GM12878 (cell line): ENCODE data around the gene CYP1A2. TPM values are rescaled to one million over a fixed set of nuclear protein-coding genes. Genes with fewer than 3 reads are reported as not detected.
A peak's percentile ranks its signal among the peaks of the same experiment; 100 is the strongest.

Source experiments
- BACH1 ChIP-seq: fragments of 450-650 bp; IDR thresholded peaks from 2 replicates; pipeline ENCODE4 v1.6.1; 2017; ENCODE audit warnings: mild to moderate bottlenecking, borderline replicate concordance
- EZH2 ChIP-seq: IDR thresholded peaks from 2 replicates; pipeline ENCODE4 v1.6.1; 2012; ENCODE audit warnings: low read depth, mild to moderate bottlenecking, control low read depth, inconsistent platforms, low read length, borderline replicate concordance; ENCODE audit not compliant: control insufficient read depth
- GATAD2B ChIP-seq: fragments of 450-650 bp; conservative IDR thresholded peaks from 2 replicates; pipeline ENCODE4 v1.6.1; 2017; ENCODE audit warnings: low read depth, mild to moderate bottlenecking, moderate library complexity
- HDAC6 ChIP-seq: fragments of 200-600 bp; sonication (generic); IDR thresholded peaks from one replicate; pipeline ENCODE4 v1.8.0; 2017; ENCODE audit warnings: antibody characterized with exemption; ENCODE audit not compliant: unreplicated experiment
- LARP7 ChIP-seq: fragments of 450-650 bp; IDR thresholded peaks from 2 replicates; pipeline ENCODE4 v1.6.1; 2017; ENCODE audit warnings: mild to moderate bottlenecking
- MXI1 ChIP-seq: fragments of 150-350 bp; IDR thresholded peaks from 2 replicates; pipeline ENCODE4 v1.6.1; 2011; ENCODE audit warnings: low read depth, mild to moderate bottlenecking, inconsistent platforms, low read length, improper control_type of control experiment
- NR2F1 ChIP-seq: fragments of 450-650 bp; conservative IDR thresholded peaks from 2 replicates; pipeline ENCODE4 v1.6.1; 2017; ENCODE audit warnings: mild to moderate bottlenecking
- PAX5 ChIP-seq: IDR thresholded peaks from 2 replicates; pipeline ENCODE4 v1.6.1; 2011; ENCODE audit warnings: low read depth, low read length, borderline replicate concordance
- RAD51 ChIP-seq: fragments of 450-650 bp; IDR thresholded peaks from 2 replicates; pipeline ENCODE4 v1.6.1; 2016; ENCODE audit warnings: moderate library complexity, mild to moderate bottlenecking, inconsistent platforms
- RCOR1 ChIP-seq: conservative IDR thresholded peaks from 2 replicates; pipeline ENCODE4 v1.6.1; 2012; ENCODE audit warnings: low read depth, low read length, improper control_type of control experiment
- SIX5 ChIP-seq: IDR thresholded peaks from 2 replicates; pipeline ENCODE4 v1.6.1; 2011; ENCODE audit warnings: mild to moderate bottlenecking, low read depth, low read length, moderate library complexity; ENCODE audit not compliant: severe bottlenecking
- TCF12 ChIP-seq: IDR thresholded peaks from 2 replicates; pipeline ENCODE4 v1.6.1; 2011; ENCODE audit warnings: low read depth, mild to moderate bottlenecking, low read length
- TCF3 ChIP-seq: IDR thresholded peaks from 2 replicates; pipeline ENCODE4 v1.6.1; 2012; ENCODE audit warnings: low read depth, mild to moderate bottlenecking, low read length, borderline replicate concordance; ENCODE audit not compliant: insufficient read depth
- polyA plus RNA-seq, 11 experiments: library from polyadenylated mRNA; depleted of rRNA in 4 of 11; unstranded in 6 of 11; stranded (reverse) in 5 of 11; fragments of >200 nt; fragmentation: Nextera tagmentation in 4 of 11; fragmentation: Illumina TruSeq in 1 of 11; extraction: Ambion mirVana in 4 of 11; extraction: Trizol in 1 of 11; gene quantifications; 1 replicate in 1 of 11; 2 replicates in 10 of 11; pipeline versions ENCODE4 v1.2.1 to v1.2.3, GENCODE V29; 2011 to 2016; ENCODE audit warnings: inconsistent platforms in 2 of 11, missing spikeins in 2 of 11, low read depth in 1 of 11
- total RNA-seq, 4 experiments: library from RNA; depleted of rRNA in 3 of 4; stranded (reverse); fragments of >200 nt in 3 of 4; fragmentation: Illumina TruSeq in 1 of 4; extraction: Trizol in 1 of 4; gene quantifications; 2 replicates each; pipeline versions ENCODE4 v1.2.1 to v1.2.3, GENCODE V29; 2013 to 2021
- TF ChIP-seq, protein P1 (sequence below): fragments of 450-650 bp; IDR thresholded peaks from 2 replicates; pipeline ENCODE4 v1.6.1; 2016; ENCODE audit warnings: mild to moderate bottlenecking, moderate library complexity, borderline replicate concordance
- TF ChIP-seq, protein P2 (sequence below): fragments of 450-650 bp; IDR thresholded peaks from 2 replicates; pipeline ENCODE4 v1.6.1; 2016; ENCODE audit warnings: mild to moderate bottlenecking
- TF ChIP-seq, protein P3 (sequence below): IDR thresholded peaks from 2 replicates; pipeline ENCODE4 v1.6.1; 2011; ENCODE audit warnings: borderline replicate concordance, low read depth, mild to moderate bottlenecking, moderate library complexity, mixed read lengths, low read length; ENCODE audit not compliant: insufficient read depth; ENCODE audit errors: extremely low read length
- TF ChIP-seq, protein P4 (sequence below): fragments of 450-650 bp; IDR thresholded peaks from 2 replicates; pipeline ENCODE4 v1.6.1; 2017; ENCODE audit warnings: mild to moderate bottlenecking, moderate library complexity

The CYP1A2 gene
- total and polyA plus RNA-seq, 10 of the 15 experiments (the other 5 are each of a cell fraction or from before 2014, with no cell fraction given): 0.03 to 0.09 (median 0.05) TPM; not detected in 7

DNA sequence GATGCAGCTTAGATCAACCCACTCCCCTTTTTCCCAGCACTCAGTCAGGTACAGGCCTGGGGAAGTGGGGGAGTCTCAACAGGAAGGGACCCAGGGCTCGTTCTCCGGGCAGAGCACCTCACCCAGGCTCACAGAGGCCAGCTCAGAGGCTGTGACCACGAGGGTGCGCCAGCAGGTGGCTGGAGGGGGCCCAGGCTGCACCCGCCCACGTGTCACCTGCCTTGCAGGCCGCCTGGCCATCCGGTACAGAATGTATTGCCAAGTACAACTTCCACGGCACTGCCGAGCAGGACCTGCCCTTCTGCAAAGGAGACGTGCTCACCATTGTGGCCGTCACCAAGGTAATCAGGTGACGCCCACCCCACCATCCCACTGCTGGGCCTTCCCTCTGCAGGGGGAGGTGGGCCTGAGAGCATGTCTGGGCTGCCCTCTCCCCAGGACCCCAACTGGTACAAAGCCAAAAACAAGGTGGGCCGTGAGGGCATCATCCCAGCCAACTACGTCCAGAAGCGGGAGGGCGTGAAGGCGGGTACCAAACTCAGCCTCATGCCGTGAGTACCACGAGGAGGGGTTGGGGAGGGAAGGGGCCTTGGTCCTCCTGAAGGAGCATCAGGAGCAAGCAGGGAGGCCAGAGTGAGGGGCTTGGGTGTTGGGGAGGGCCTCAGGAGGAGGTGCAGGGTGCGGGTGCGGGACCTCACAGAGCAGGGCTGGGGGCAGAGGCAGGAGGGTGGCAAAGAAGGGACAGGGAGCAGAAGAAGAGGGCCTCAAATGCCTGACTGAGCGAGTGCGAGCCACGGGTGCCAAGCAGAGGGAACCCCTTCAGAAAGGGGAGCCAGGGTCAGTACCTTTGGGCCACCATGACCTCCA lies 50.0 kb downstream of the CYP1A2 start (continued):
- TF ChIP-seq, protein P1, sequence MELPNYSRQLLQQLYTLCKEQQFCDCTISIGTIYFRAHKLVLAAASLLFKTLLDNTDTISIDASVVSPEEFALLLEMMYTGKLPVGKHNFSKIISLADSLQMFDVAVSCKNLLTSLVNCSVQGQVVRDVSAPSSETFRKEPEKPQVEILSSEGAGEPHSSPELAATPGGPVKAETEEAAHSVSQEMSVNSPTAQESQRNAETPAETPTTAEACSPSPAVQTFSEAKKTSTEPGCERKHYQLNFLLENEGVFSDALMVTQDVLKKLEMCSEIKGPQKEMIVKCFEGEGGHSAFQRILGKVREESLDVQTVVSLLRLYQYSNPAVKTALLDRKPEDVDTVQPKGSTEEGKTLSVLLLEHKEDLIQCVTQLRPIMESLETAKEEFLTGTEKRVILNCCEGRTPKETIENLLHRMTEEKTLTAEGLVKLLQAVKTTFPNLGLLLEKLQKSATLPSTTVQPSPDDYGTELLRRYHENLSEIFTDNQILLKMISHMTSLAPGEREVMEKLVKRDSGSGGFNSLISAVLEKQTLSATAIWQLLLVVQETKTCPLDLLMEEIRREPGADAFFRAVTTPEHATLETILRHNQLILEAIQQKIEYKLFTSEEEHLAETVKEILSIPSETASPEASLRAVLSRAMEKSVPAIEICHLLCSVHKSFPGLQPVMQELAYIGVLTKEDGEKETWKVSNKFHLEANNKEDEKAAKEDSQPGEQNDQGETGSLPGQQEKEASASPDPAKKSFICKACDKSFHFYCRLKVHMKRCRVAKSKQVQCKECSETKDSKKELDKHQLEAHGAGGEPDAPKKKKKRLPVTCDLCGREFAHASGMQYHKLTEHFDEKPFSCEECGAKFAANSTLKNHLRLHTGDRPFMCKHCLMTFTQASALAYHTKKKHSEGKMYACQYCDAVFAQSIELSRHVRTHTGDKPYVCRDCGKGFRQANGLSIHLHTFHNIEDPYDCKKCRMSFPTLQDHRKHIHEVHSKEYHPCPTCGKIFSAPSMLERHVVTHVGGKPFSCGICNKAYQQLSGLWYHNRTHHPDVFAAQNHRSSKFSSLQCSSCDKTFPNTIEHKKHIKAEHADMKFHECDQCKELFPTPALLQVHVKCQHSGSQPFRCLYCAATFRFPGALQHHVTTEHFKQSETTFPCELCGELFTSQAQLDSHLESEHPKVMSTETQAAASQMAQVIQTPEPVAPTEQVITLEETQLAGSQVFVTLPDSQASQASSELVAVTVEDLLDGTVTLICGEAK: peak; percentile 35; the same call in 1 of the 2 replicates
- TF ChIP-seq NR2F1: 0 out of 2 replicates have a peak, but pooled peaks have one; percentile 9
- peak; percentile 66 for TF ChIP-seq GATAD2B
- TF ChIP-seq SIX5: no peak
- TF ChIP-seq TCF3: peak; percentile 83; the same call in 1 of the 2 replicates
- TF ChIP-seq, protein P2, sequence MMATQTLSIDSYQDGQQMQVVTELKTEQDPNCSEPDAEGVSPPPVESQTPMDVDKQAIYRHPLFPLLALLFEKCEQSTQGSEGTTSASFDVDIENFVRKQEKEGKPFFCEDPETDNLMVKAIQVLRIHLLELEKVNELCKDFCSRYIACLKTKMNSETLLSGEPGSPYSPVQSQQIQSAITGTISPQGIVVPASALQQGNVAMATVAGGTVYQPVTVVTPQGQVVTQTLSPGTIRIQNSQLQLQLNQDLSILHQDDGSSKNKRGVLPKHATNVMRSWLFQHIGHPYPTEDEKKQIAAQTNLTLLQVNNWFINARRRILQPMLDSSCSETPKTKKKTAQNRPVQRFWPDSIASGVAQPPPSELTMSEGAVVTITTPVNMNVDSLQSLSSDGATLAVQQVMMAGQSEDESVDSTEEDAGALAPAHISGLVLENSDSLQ: no peak
- 0 out of 2 replicates have a peak, but pooled peaks have one; percentile 22 for TF ChIP-seq RAD51
- no peak for TF ChIP-seq EZH2
- TF ChIP-seq HDAC6: no peak
- TF ChIP-seq TCF12: peak; percentile 91
- TF ChIP-seq LARP7: peak; percentile 38; the same call in 1 of the 2 replicates
- peak; percentile 74 for TF ChIP-seq MXI1
- TF ChIP-seq PAX5: peak; percentile 11; the same call in 1 of the 2 replicates
- peak; percentile 44; the same call in 1 of the 2 replicates for TF ChIP-seq BACH1
- no peak for TF ChIP-seq RCOR1
- TF ChIP-seq, protein P3, sequence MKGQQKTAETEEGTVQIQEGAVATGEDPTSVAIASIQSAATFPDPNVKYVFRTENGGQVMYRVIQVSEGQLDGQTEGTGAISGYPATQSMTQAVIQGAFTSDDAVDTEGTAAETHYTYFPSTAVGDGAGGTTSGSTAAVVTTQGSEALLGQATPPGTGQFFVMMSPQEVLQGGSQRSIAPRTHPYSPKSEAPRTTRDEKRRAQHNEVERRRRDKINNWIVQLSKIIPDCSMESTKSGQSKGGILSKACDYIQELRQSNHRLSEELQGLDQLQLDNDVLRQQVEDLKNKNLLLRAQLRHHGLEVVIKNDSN: peak; percentile 64
- TF ChIP-seq, protein P4, sequence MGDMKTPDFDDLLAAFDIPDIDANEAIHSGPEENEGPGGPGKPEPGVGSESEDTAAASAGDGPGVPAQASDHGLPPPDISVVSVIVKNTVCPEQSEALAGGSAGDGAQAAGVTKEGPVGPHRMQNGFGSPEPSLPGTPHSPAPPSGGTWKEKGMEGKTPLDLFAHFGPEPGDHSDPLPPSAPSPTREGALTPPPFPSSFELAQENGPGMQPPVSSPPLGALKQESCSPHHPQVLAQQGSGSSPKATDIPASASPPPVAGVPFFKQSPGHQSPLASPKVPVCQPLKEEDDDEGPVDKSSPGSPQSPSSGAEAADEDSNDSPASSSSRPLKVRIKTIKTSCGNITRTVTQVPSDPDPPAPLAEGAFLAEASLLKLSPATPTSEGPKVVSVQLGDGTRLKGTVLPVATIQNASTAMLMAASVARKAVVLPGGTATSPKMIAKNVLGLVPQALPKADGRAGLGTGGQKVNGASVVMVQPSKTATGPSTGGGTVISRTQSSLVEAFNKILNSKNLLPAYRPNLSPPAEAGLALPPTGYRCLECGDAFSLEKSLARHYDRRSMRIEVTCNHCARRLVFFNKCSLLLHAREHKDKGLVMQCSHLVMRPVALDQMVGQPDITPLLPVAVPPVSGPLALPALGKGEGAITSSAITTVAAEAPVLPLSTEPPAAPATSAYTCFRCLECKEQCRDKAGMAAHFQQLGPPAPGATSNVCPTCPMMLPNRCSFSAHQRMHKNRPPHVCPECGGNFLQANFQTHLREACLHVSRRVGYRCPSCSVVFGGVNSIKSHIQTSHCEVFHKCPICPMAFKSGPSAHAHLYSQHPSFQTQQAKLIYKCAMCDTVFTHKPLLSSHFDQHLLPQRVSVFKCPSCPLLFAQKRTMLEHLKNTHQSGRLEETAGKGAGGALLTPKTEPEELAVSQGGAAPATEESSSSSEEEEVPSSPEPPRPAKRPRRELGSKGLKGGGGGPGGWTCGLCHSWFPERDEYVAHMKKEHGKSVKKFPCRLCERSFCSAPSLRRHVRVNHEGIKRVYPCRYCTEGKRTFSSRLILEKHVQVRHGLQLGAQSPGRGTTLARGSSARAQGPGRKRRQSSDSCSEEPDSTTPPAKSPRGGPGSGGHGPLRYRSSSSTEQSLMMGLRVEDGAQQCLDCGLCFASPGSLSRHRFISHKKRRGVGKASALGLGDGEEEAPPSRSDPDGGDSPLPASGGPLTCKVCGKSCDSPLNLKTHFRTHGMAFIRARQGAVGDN: peak; percentile 90
- TF ChIP-seq, all 136 proteins: peak for 24
